Peyer's patch (tissue), 4 donors: Measurements from ENCODE around the gene FITM1. TPM values are rescaled to one million over a fixed set of nuclear protein-coding genes. Genes with fewer than 3 reads are reported as not detected.
A peak's percentile ranks its signal among the peaks of the same experiment; 100 is the strongest.

Experiments used
- DNase-seq, 3 donors: peaks; one replicate each; pipeline ENCODE4 v3.0.0-alpha.2; 2017 to 2019
- H3K27ac ChIP-seq, 4 donors: fragments of 200-600 bp; sonication (generic); one replicate each; pipeline ENCODE4 v1.5.1; 2016 to 2019
- H3K27me3 ChIP-seq, 2 donors: fragments of 200-600 bp; sonication (generic); one replicate each; pipeline ENCODE4 v1.5.1; 2019
- H3K36me3 ChIP-seq, 3 donors: fragments of 200-600 bp; sonication (generic); one replicate each; pipeline ENCODE4 v1.5.1; 2016 to 2019
- H3K4me1 ChIP-seq, 4 donors: fragments of 200-600 bp; sonication (generic); one replicate each; pipeline ENCODE4 v1.5.1; 2016 to 2019
- H3K4me3 ChIP-seq, 4 donors: fragments of 200-600 bp; sonication (generic); 1 replicate in 3 of 4; 2 replicates in 1 of 4; pipeline ENCODE4 v1.5.1; 2016 to 2019; ENCODE audit warnings: mild to moderate bottlenecking in 1 of 4
- H3K9me3 ChIP-seq, 4 donors: fragments of 200-600 bp; sonication (generic); one replicate each; pipeline ENCODE4 v1.5.1; 2016 to 2019; ENCODE audit warnings: mild to moderate bottlenecking in 1 of 4
- POLR2A ChIP-seq, 2 donors: fragments of 450-650 bp; IDR thresholded peaks; one replicate each; pipeline ENCODE4 v1.5.1; 2017; ENCODE audit warnings: antibody characterized with exemption in 2 of 2, mild to moderate bottlenecking in 2 of 2, moderate library complexity in 2 of 2
- total RNA-seq, 4 donors: library from RNA; depleted of rRNA; stranded (reverse); fragments of >200 nt; gene quantifications; one replicate each; pipeline ENCODE4 v1.1.0, GENCODE V29; 2016
- TF ChIP-seq, protein P1 (sequence below), 6 experiments: fragments of 450-650 bp in 4 of 6; fragments of 200-600 bp in 2 of 6; sonication (generic) in 1 of 6; IDR thresholded peaks; one replicate each; pipeline ENCODE4 v1.5.1; 2017 to 2019; ENCODE audit warnings: antibody characterized with exemption in 6 of 6, mild to moderate bottlenecking in 3 of 6, moderate library complexity in 1 of 6

FITM1 gene
- total RNA-seq, 4 donors from 2014 or later, result 2.6 to 11.3 (median 3.9) TPM; not detected in 1

- Histone ChIP-seq H3K27me3 (no peaks in the 10 kb centered on the region), H3K4me3 (no peak overlapping the region)
- no peak for TF ChIP-seq POLR2A (IDR thresholded peaks at IDR 0.05)
- TF ChIP-seq, protein P1, sequence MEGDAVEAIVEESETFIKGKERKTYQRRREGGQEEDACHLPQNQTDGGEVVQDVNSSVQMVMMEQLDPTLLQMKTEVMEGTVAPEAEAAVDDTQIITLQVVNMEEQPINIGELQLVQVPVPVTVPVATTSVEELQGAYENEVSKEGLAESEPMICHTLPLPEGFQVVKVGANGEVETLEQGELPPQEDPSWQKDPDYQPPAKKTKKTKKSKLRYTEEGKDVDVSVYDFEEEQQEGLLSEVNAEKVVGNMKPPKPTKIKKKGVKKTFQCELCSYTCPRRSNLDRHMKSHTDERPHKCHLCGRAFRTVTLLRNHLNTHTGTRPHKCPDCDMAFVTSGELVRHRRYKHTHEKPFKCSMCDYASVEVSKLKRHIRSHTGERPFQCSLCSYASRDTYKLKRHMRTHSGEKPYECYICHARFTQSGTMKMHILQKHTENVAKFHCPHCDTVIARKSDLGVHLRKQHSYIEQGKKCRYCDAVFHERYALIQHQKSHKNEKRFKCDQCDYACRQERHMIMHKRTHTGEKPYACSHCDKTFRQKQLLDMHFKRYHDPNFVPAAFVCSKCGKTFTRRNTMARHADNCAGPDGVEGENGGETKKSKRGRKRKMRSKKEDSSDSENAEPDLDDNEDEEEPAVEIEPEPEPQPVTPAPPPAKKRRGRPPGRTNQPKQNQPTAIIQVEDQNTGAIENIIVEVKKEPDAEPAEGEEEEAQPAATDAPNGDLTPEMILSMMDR (IDR thresholded peaks at IDR 0.05), result no peak
Observed at GRCh38 chr14:24089890-24090289, 40.6 kb upstream of the FITM1 start.

GRCh38 chr14:24092110-24092504, 38.4 kb upstream of the FITM1 start:
- Histone ChIP-seq H3K9me3 (no peaks in the 10 kb centered on the region), H3K27ac (peak overlapping the region in 3 of 4 donors; percentile 94 to 99 (median 98)), H3K27me3 (no peaks in the 10 kb centered on the region), H3K36me3 (peaks cover 0 to 7% (median 0%) of the 10 kb centered on the region in 3 donors), H3K4me1 (peaks cover 7 to 28% (median 15%) of the 10 kb centered on the region in 4 donors), H3K4me3 (no peak overlapping the region)
- DNase-seq, result peak in 2 of 3 donors; percentile 62 to 79
- TF ChIP-seq, protein P1 (IDR thresholded peaks at IDR 0.05), result peak in 3 of 6 experiments; percentile 52 to 60 (median 57)
- peak in 1 of 2 donors; percentile 63 for TF ChIP-seq POLR2A (IDR thresholded peaks at IDR 0.05)

More at GRCh38 chr14:24089890-24090289, 40.6 kb upstream of the FITM1 start:
- Histone ChIP-seq H3K27ac (no peak overlapping the region), H3K9me3 (no peaks in the 10 kb centered on the region), H3K4me1 (peaks cover 3 to 17% (median 11%) of the 10 kb centered on the region in 4 donors), H3K36me3 (no peaks in the 10 kb centered on the region)
- no peak for DNase-seq

DNA sequence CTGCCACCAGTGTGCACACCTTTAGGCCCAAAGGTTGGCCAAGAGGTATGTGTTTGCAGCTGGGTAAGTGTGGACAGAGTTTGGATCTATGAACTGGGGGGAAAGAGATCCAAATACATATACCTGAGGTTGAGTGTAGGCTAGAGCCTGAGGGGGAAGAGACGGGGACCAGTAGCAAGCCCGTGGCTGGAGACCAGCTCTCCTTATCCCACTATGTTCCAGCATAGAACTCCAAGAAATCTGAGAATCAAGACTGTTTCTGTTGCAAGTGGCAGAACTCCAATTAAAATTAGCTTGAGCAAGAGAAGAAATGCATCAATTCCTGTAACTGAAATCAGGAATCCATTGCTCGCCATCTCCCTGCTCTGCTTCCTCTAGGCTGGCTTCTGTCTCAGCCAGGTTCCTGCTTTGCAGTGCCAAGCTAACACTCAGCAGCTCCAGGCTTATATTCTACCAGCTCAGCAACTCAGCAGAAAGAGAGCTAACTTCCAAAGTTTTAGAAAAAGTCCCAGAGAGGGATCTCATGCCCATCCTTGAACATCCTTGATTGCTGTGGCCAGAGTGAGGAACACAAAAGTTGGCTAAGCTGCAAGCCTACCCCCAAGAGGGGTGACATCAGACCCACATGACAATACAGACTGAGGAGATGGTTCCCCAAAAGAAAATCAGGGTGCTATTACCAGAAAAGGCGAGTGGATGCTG, 37.8 kb upstream of the FITM1 start:
- Histone ChIP-seq H3K27me3 (no peaks in the 10 kb centered on the region), H3K4me1 (peaks cover 7 to 28% (median 15%) of the 10 kb centered on the region in 4 donors), H3K27ac (peak overlapping the region; percentile 94 to 100 (median 98)), H3K9me3 (no peaks in the 10 kb centered on the region), H3K36me3 (peaks cover 0 to 7% (median 0%) of the 10 kb centered on the region in 3 donors), H3K4me3 (no peak overlapping the region)
- TF ChIP-seq, protein P1 (IDR thresholded peaks at IDR 0.05), result no peak
- TF ChIP-seq POLR2A (IDR thresholded peaks at IDR 0.05), result no peak
- no peak for DNase-seq

DNA sequence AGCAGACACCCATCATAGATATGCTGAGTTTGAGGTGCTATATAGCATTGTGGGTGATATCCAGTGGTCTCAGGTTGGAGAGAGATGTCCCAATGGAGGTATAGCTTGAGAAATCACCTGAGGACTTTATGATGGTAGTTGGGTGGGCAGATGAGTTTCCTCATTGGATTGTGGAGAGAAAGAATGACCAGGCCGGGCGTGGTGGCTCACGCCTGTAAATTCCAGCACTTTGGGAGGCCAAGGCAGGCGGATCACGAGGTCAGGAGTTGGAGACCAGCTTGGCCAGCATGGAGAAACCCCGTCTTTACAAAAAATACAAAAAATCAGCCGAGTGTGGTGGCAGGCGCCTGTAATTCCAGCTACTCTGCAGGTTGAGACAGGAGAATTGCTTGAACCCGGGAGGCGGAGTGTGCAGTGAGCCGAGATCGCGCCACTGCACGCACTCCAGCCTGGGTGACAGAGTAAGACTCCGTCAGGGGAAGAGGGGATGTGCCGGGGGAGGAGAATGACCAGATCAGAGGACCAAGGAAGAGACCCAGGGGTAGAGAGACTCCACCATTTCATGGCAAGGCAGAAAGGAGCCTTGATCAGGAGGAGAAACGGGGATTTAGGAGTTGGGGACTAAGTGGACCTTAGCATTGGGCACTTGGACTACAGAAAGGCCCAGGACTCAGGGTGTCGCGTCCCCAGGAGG, 37.1 kb upstream of the FITM1 start:
- Histone ChIP-seq H3K27ac (peak overlapping the region; percentile 94 to 100 (median 98)), H3K4me1 (peaks cover 7 to 28% (median 15%) of the 10 kb centered on the region in 4 donors), H3K27me3 (no peaks in the 10 kb centered on the region), H3K36me3 (peaks cover 0 to 13% (median 0%) of the 10 kb centered on the region in 3 donors), H3K9me3 (no peaks in the 10 kb centered on the region), H3K4me3 (peak overlapping the region; percentile 72 to 96 (median 90))
- DNase-seq, result peak in 1 of 3 donors; percentile 50
- no peak for TF ChIP-seq POLR2A (IDR thresholded peaks at IDR 0.05)
- TF ChIP-seq, protein P1 (IDR thresholded peaks at IDR 0.05), result no peak

DNA sequence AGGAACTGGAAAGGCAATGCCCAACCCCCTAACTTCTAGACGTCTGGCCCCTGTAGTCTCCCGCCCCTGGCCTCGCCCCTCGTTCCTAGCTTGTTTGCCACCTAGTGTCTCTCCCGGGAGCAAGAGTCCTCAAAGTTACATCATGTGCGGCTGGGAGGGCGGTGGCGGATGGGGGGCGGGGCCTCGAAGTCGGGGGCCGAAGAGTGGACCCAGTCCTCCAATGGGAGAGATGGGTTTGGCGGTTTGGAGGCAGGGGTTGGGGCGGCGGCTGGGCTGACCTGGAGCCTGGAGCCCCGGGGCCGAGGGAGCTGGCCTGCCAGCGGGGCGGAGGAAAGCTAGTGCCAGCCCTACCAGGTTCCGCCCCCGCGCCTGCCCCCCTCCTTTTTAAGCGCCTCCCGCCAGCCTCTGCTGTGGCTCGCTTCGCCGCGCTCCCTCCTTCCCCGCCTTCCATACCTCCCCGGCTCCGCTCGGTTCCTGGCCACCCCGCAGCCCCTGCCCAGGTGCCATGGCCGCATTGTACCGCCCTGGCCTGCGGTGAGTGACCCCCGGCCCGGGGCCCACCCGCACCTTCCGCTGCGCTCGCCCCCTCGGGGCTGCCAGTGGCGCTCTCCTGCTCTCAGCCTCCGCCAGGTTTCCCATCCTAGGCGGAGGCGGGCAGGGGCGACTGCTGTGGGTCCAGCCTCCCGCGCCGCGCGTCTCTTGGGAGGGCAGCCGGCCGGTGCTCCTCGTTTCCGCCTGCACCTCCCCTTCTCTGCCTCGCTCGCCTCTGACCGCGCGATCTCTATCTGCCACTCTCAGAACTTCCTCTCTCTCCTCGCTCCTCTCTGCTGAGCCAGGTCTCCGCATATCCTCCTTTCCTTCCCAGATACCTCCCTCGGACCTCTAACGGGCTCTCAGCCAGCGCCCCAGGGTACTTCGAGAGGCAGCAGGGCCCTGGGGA, 36.3 kb upstream of the FITM1 start, which contains the start of gene PCK2:
TSS of gene PCK2 (plus strand) at position 411 of the 940 bp plus-strand sequence. CDS start at position 506, 95 bp downstream.
- H3K9me3 ChIP-seq, result no peaks in the 10 kb centered on the region
- TF ChIP-seq POLR2A (IDR thresholded peaks at IDR 0.05), result peak; percentile 95 to 99
- TF ChIP-seq, protein P1 (IDR thresholded peaks at IDR 0.05), result peak in 3 of 6 experiments; percentile 0 to 28 (median 21)
- peak within 1 kb of the TSS; percentile 72 to 96 (median 90) for H3K4me3 ChIP-seq
- H3K4me1 ChIP-seq, result peaks cover 7 to 28% (median 15%) of the 10 kb centered on the region in 4 donors
- DNase-seq, result peak; percentile 82 to 97 (median 96)
- peaks cover 0 to 21% (median 0%) of the 10 kb centered on the region in 3 donors for H3K36me3 ChIP-seq
- H3K27ac ChIP-seq, result peak within 1 kb of the TSS; percentile 94 to 100 (median 98)
- H3K27me3 ChIP-seq, result no peaks in the 10 kb centered on the region
